Ishikawa (cell line): ENCODE data around the gene NPHP4.

Experiments
- CEBPB ChIP-seq: IDR thresholded peaks from 2 replicates; pipeline ENCODE4 v1.6.1; 2012
- CREB1 ChIP-seq: IDR thresholded peaks from 2 replicates; pipeline ENCODE4 v1.6.1; 2012; ENCODE audit warnings: low read depth
- EGR1 ChIP-seq: IDR thresholded peaks from 2 replicates; pipeline ENCODE4 v1.6.1; 2012
- EP300 ChIP-seq: IDR thresholded peaks from 2 replicates; pipeline ENCODE4 v1.6.1; 2012; ENCODE audit warnings: borderline replicate concordance
- FOXM1 ChIP-seq: IDR thresholded peaks from 2 replicates; pipeline ENCODE4 v1.6.1; 2012; ENCODE audit warnings: low read depth, borderline replicate concordance
- MAX ChIP-seq: IDR thresholded peaks from 2 replicates; pipeline ENCODE4 v1.6.1; 2012
- NFIC ChIP-seq: IDR thresholded peaks from 2 replicates; pipeline ENCODE4 v1.6.1; 2012
- RAD21 ChIP-seq: IDR thresholded peaks from 2 replicates; pipeline ENCODE4 v1.6.1; 2012; ENCODE audit warnings: low read depth
- TAF1 ChIP-seq: IDR thresholded peaks from 2 replicates; pipeline ENCODE4 v1.6.1; 2012; ENCODE audit warnings: low read depth, mild to moderate bottlenecking
- TCF12 ChIP-seq: IDR thresholded peaks from 2 replicates; pipeline ENCODE4 v1.6.1; 2012; ENCODE audit warnings: low read depth
- TEAD4 ChIP-seq: IDR thresholded peaks from 2 replicates; pipeline ENCODE4 v1.6.1; 2012
- YY1 ChIP-seq: IDR thresholded peaks from 2 replicates; pipeline ENCODE4 v1.6.1; 2012; ENCODE audit warnings: low read depth
- ZBTB7A ChIP-seq: IDR thresholded peaks from 2 replicates; pipeline ENCODE4 v1.6.1; 2012; ENCODE audit warnings: low read depth
- TF ChIP-seq, protein P1 (sequence below): IDR thresholded peaks from 2 replicates; pipeline ENCODE4 v1.6.1; 2012; ENCODE audit warnings: low read depth, mild to moderate bottlenecking
- TF ChIP-seq, protein P2 (sequence below): IDR thresholded peaks from 2 replicates; pipeline ENCODE4 v1.6.1; 2012

NPHP4 gene

DNA sequence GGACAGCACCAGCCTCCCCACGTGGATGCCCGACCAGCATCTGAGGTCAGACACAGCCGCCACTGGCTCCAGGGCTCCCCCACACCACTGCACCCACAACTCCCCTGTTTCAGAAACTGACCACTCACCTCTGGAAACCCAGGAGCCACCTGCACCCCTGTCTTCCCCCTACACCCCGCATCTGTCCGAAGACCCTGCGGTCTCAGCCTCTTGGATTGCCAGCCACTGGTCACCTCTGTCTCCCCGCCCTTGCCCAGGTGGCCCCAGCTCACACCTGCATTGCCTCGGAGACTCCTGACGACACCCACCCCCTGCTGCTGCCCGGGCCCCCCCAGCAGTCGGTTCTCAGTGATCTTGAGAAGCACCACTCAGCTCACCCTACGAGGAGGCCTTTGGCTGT lies 21.3 kb upstream of the NPHP4 start:
- no peak for TF ChIP-seq TCF12
- TF ChIP-seq TEAD4, result no peak
- no peak for TF ChIP-seq RAD21
- TF ChIP-seq FOXM1, result no peak
- TF ChIP-seq NFIC, result no peak
- no peak for TF ChIP-seq YY1
- TF ChIP-seq MAX, result no peak
- no peak for TF ChIP-seq CEBPB
- no peak for TF ChIP-seq CREB1
- TF ChIP-seq, protein P1, sequence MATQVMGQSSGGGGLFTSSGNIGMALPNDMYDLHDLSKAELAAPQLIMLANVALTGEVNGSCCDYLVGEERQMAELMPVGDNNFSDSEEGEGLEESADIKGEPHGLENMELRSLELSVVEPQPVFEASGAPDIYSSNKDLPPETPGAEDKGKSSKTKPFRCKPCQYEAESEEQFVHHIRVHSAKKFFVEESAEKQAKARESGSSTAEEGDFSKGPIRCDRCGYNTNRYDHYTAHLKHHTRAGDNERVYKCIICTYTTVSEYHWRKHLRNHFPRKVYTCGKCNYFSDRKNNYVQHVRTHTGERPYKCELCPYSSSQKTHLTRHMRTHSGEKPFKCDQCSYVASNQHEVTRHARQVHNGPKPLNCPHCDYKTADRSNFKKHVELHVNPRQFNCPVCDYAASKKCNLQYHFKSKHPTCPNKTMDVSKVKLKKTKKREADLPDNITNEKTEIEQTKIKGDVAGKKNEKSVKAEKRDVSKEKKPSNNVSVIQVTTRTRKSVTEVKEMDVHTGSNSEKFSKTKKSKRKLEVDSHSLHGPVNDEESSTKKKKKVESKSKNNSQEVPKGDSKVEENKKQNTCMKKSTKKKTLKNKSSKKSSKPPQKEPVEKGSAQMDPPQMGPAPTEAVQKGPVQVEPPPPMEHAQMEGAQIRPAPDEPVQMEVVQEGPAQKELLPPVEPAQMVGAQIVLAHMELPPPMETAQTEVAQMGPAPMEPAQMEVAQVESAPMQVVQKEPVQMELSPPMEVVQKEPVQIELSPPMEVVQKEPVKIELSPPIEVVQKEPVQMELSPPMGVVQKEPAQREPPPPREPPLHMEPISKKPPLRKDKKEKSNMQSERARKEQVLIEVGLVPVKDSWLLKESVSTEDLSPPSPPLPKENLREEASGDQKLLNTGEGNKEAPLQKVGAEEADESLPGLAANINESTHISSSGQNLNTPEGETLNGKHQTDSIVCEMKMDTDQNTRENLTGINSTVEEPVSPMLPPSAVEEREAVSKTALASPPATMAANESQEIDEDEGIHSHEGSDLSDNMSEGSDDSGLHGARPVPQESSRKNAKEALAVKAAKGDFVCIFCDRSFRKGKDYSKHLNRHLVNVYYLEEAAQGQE, result no peak
- TF ChIP-seq, protein P2, sequence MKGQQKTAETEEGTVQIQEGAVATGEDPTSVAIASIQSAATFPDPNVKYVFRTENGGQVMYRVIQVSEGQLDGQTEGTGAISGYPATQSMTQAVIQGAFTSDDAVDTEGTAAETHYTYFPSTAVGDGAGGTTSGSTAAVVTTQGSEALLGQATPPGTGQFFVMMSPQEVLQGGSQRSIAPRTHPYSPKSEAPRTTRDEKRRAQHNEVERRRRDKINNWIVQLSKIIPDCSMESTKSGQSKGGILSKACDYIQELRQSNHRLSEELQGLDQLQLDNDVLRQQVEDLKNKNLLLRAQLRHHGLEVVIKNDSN, result no peak
- no peak for TF ChIP-seq EP300

DNA sequence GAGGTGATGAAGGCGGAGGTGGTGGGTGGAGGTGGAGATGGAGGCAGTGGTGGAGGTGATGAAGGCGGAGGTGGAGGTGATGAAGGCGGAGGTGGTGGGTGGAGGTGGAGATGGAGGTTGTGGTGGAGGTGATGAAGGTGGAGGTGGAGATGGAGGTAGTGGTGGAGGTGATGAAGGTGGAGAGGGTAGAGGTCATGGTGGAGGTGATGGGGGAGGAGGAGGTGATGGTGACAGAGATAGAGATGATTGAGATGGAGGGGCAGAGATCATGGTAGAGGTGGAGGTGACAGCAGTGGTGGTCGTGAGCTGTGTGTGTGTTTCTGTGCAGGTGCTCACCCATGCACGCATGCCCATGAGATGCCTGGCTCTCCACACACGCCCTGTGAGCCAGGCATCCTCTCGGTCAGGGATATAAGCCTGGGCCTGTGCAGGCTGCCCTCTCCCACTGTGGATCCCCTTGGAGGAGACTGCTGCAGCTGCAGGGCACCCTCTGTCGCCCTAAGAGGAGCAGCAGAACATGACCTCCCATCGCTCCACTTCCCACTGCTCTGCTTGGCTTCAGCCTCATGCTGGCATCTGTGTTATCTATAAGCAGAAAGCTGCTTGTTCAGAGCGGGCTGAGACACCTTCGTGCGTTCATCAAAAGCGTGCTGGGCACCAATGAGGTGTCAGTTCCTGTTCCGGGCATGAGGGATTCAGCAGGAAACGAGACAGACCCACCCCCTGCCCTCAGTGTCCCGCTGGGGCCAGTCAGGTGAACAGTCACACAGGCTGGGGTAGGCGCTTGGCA lies 20.5 kb upstream of the NPHP4 start:
- TF ChIP-seq NFIC, result no peak

- TF ChIP-seq EGR1, result no peak
- no peak for TF ChIP-seq CREB1
- TF ChIP-seq RAD21, result no peak
- no peak for TF ChIP-seq CEBPB
- no peak for TF ChIP-seq FOXM1
- TF ChIP-seq, protein P1, result no peak
- no peak for TF ChIP-seq EP300
- no peak for TF ChIP-seq TEAD4
- no peak for TF ChIP-seq TCF12
- TF ChIP-seq, protein P2, result no peak
- no peak for TF ChIP-seq NFIC
- TF ChIP-seq TAF1, result no peak
- no peak for TF ChIP-seq YY1
- no peak for TF ChIP-seq ZBTB7A
- TF ChIP-seq MAX, result no peak
Measured at GRCh38 chr1:6011946-6012258, 19.7 kb upstream of the NPHP4 start.

GRCh38 chr1:6011161-6011945 lies 19.1 kb upstream of the NPHP4 start:
- TF ChIP-seq ZBTB7A (no peak), CREB1 (no peak), YY1 (no peak), TEAD4 (no peak), CEBPB (no peak), EGR1 (no peak)

GRCh38 chr1:6010554-6010953 lies 18.3 kb upstream of the NPHP4 start:
- TF ChIP-seq RAD21, result no peak
- TF ChIP-seq, protein P1, result no peak
- TF ChIP-seq EP300, result no peak
- TF ChIP-seq, protein P2, result no peak
- no peak for TF ChIP-seq CEBPB
- TF ChIP-seq FOXM1, result no peak
- no peak for TF ChIP-seq TAF1
- TF ChIP-seq YY1, result no peak
- TF ChIP-seq EGR1, result no peak
- TF ChIP-seq TCF12, result no peak
- TF ChIP-seq TEAD4, result no peak
- no peak for TF ChIP-seq NFIC
- no peak for TF ChIP-seq CREB1
- no peak for TF ChIP-seq MAX
- TF ChIP-seq ZBTB7A, result no peak
